Measurements from ENCODE around the gene CDKL4.

GRCh38 chr2:39145906-39146421 is 97.8 kb downstream of the CDKL4 start:
- TF ChIP-seq POLR2A (IDR thresholded peaks at IDR 0.05), result no peak
- TF ChIP-seq, protein P1, sequence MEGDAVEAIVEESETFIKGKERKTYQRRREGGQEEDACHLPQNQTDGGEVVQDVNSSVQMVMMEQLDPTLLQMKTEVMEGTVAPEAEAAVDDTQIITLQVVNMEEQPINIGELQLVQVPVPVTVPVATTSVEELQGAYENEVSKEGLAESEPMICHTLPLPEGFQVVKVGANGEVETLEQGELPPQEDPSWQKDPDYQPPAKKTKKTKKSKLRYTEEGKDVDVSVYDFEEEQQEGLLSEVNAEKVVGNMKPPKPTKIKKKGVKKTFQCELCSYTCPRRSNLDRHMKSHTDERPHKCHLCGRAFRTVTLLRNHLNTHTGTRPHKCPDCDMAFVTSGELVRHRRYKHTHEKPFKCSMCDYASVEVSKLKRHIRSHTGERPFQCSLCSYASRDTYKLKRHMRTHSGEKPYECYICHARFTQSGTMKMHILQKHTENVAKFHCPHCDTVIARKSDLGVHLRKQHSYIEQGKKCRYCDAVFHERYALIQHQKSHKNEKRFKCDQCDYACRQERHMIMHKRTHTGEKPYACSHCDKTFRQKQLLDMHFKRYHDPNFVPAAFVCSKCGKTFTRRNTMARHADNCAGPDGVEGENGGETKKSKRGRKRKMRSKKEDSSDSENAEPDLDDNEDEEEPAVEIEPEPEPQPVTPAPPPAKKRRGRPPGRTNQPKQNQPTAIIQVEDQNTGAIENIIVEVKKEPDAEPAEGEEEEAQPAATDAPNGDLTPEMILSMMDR (IDR thresholded peaks at IDR 0.05), result no peak

Data from thyroid gland (tissue), 4 donors.